ENCODE data around the gene KRT31. TPM values are rescaled to one million over a fixed set of nuclear protein-coding genes. Genes with fewer than 3 reads are reported as not detected.
"Not testable (repeated sequence)": the region's sequence is repeated elsewhere in the genome, so short reads cannot be mapped to it uniquely, and the experiment has no call there.

KRT31 gene
- total RNA-seq, 1 experiment from 2014 or later: not detected

- CTCF ChIA-PET: no interaction called here
- intact Hi-C loops (cut with micrococcal nuclease; ENCODE audit: unreplicated experiment) (no loop called here), in situ Hi-C loops (cut with HindIII; ENCODE audit: low pct_unique_long_range_greater_than_20kb, low sequenced_read_pairs) (no loop called here)
- Histone ChIP-seq H3K27me3 (ENCODE audit: control insufficient read depth, insufficient read depth, low read length) (no peaks in the 10 kb centered on the region), H3K27ac (ENCODE audit: low read length) (no peak overlapping the region), H3K36me3 (ENCODE audit: control insufficient read depth, insufficient read depth, low read length) (no peaks in the 10 kb centered on the region), H3K9me3 (ENCODE audit: control insufficient read depth, insufficient read depth, low read depth, low read length) (no peaks in the 10 kb centered on the region), H3K4me1 (ENCODE audit: control insufficient read depth, insufficient read depth, low read length) (no peaks in the 10 kb centered on the region), H3K4me3 (ENCODE audit: low read depth in 2 of 2, low read length in 2 of 2) (no peak overlapping the region)
- POLR2A ChIA-PET: interaction anchor here (0.6 kb wide), 1 partner anchor 521 kb away, joined by 6 read pairs; no protein-coding TSS in a partner anchor
- ATAC-seq (no peak), DNase-seq (ENCODE audit: low read depth, low spot score) (no peak)
- no peak for TF ChIP-seq TCF7L2 (IDR thresholded peaks at IDR 0.05; ENCODE audit: low read depth, low read length)
- TF ChIP-seq, protein P1, sequence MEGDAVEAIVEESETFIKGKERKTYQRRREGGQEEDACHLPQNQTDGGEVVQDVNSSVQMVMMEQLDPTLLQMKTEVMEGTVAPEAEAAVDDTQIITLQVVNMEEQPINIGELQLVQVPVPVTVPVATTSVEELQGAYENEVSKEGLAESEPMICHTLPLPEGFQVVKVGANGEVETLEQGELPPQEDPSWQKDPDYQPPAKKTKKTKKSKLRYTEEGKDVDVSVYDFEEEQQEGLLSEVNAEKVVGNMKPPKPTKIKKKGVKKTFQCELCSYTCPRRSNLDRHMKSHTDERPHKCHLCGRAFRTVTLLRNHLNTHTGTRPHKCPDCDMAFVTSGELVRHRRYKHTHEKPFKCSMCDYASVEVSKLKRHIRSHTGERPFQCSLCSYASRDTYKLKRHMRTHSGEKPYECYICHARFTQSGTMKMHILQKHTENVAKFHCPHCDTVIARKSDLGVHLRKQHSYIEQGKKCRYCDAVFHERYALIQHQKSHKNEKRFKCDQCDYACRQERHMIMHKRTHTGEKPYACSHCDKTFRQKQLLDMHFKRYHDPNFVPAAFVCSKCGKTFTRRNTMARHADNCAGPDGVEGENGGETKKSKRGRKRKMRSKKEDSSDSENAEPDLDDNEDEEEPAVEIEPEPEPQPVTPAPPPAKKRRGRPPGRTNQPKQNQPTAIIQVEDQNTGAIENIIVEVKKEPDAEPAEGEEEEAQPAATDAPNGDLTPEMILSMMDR (IDR thresholded peaks at IDR 0.05): no peak
- TF ChIP-seq POLR2AphosphoS5 (IDR thresholded peaks at IDR 0.05; ENCODE audit: low read depth, low read length): no peak
- TF ChIP-seq REST (IDR thresholded peaks at IDR 0.05; ENCODE audit: insufficient read depth in 1 of 2, low read depth in 2 of 2, low read length in 1 of 2): no peak
- TF ChIP-seq SIN3A (IDR thresholded peaks at IDR 0.05; ENCODE audit: borderline replicate concordance, insufficient read depth, low read depth, low read length): no peak
- BruUV-seq (replicated peaks): no TSS peak
Measured at GRCh38 chr17:41434005-41434404, 36.6 kb upstream of the KRT31 start.

DNA sequence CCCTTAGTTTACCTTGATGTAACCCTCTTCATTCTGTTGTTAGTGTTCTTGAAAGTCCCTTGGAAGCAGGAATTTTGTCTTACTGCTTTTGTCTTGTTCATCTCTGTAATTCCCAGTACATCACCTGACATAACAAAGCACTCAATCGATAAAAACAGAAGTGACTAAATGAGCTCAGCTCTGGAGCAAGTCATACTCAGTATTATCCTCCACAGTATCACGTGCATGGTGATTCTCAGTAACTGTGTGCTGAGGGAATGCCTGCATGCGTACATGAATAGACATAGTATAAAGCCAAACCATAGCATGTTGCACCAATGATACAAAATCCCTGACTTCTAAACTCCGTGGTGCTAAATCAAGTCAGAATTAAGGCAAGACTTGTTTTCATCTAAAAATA is 36.2 kb upstream of the KRT31 start:
- in situ Hi-C loops (cut with HindIII; ENCODE audit: low pct_unique_long_range_greater_than_20kb, low sequenced_read_pairs): no loop called here
- TF ChIP-seq REST (IDR thresholded peaks at IDR 0.05; ENCODE audit: insufficient read depth in 1 of 2, low read depth in 2 of 2, low read length in 1 of 2) (no peak), TCF7L2 (IDR thresholded peaks at IDR 0.05; ENCODE audit: low read depth, low read length) (no peak)
- TF ChIP-seq, protein P1 (IDR thresholded peaks at IDR 0.05): no peak
- Histone ChIP-seq H3K27me3 (ENCODE audit: control insufficient read depth, insufficient read depth, low read length) (no peaks in the 10 kb centered on the region), H3K9me3 (ENCODE audit: control insufficient read depth, insufficient read depth, low read depth, low read length) (no peaks in the 10 kb centered on the region), H3K4me1 (ENCODE audit: control insufficient read depth, insufficient read depth, low read length) (no peaks in the 10 kb centered on the region), H3K27ac (ENCODE audit: low read length) (no peak overlapping the region), H3K4me3 (ENCODE audit: low read depth in 2 of 2, low read length in 2 of 2) (no peak overlapping the region), H3K36me3 (ENCODE audit: control insufficient read depth, insufficient read depth, low read length) (no peaks in the 10 kb centered on the region)
- no TSS peak for BruUV-seq (replicated peaks)
- POLR2A ChIA-PET: interaction anchor here (0.6 kb wide), 1 partner anchor 521 kb away, joined by 6 read pairs; no protein-coding TSS in a partner anchor
- CTCF ChIA-PET: no interaction called here
- ATAC-seq (no peak), DNase-seq (ENCODE audit: low read depth, low spot score) (no peak)
- intact Hi-C loops (cut with micrococcal nuclease; ENCODE audit: unreplicated experiment): no loop called here

- H3K4me1 ChIP-seq (ENCODE audit: control insufficient read depth, insufficient read depth, low read length); H3K27ac ChIP-seq (ENCODE audit: low read length); CTCF ChIA-PET; H3K27me3 ChIP-seq (ENCODE audit: control insufficient read depth, insufficient read depth, low read length); BruUV-seq (replicated peaks); in situ Hi-C loops (cut with HindIII; ENCODE audit: low pct_unique_long_range_greater_than_20kb, low sequenced_read_pairs); intact Hi-C loops (cut with micrococcal nuclease; ENCODE audit: unreplicated experiment); H3K9me3 ChIP-seq (ENCODE audit: control insufficient read depth, insufficient read depth, low read depth, low read length); ATAC-seq; H3K4me3 ChIP-seq (ENCODE audit: low read depth in 2 of 2, low read length in 2 of 2); H3K36me3 ChIP-seq (ENCODE audit: control insufficient read depth, insufficient read depth, low read length); DNase-seq (ENCODE audit: low read depth, low spot score); POLR2A ChIA-PET: not testable (repeated sequence)
Measured at GRCh38 chr17:41430376-41430775, 33.0 kb upstream of the KRT31 start.

Measured in Panc1 (cell line).